ENCODE results near the gene C3orf20.
"Not testable (repeated sequence)": the region's sequence is repeated elsewhere in the genome, so short reads cannot be mapped to it uniquely, and the experiment has no call there.

C3orf20 gene

DNA sequence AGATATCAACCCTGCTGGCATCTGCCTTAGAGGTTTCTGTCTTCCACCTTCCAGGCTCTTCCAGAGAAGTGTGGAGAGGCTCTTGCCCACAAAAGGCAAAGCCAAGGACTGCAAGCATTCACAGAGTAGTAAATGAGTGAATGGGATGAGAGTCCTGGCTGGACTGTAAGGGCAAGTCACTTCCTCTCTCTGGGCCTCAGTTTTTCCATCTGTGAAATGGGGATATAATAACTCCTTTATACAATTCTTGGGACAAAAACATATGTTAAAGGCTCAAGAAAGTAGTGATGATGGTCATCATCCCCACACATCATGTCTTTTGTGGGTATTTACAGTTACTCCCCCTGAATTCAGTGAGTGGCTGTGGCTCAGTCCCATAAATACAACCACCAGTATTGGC, 133.1 kb downstream of the C3orf20 start:
- peaks cover 58% of the 10 kb centered on the region for H3K27me3 ChIP-seq (ENCODE audit: control insufficient read depth, insufficient read depth, low read length)
- no peak overlapping the region for H3K9ac ChIP-seq (ENCODE audit: low read length)
- no peak overlapping the region for H3K27ac ChIP-seq (ENCODE audit: low read depth, low read length)
- H3K4me3 ChIP-seq (ENCODE audit: low read depth, low read length): no peak overlapping the region
- H3K36me3 ChIP-seq (ENCODE audit: control insufficient read depth, insufficient read depth, low read length): no peaks in the 10 kb centered on the region
- no peaks in the 10 kb centered on the region for H3K9me3 ChIP-seq (ENCODE audit: control insufficient read depth, insufficient read depth, low read depth, low read length)
- peaks cover 19% of the 10 kb centered on the region; the same call in 1 of the 2 replicates for H3K4me1 ChIP-seq (ENCODE audit: control insufficient read depth, insufficient read depth, low read length)

DNA sequence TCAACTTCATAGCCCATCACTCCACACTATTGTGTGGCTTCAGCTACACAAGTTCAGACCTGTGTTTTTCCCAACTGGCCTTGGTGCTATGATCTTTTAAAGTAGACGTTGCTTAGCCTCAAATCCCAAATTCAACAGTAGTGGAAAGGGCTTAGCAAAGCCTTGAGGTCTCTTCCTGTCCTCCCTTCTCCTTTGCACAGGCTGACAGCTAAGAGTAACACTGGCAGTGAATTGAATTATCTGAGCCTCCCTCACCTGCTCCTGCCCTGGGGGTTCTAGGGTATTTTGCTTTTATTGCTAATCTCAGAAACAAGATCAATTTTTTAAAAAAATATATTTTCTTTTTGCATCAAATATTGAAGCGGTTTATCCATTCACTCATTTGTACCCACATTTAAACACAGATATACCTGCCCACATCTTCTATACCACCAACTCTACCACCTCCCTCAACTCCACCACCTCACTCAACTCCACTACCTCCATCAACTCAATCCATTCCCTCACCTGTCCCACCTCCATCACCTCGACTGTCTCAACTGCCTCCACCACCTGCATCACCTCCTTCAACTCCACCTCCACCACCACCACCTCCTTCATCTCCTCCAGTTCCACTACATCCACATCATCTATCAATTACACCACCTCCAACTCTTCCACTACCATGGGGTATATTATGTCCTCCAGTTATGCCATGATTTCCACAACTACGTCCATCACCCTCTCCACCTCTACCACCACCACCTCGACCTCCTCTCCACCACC, 133.7 kb downstream of the C3orf20 start:
- H3K27me3 ChIP-seq (ENCODE audit: control insufficient read depth, insufficient read depth, low read length): peaks cover 64% of the 10 kb centered on the region
- no peak overlapping the region for H3K4me3 ChIP-seq (ENCODE audit: low read depth, low read length)
- H3K4me1 ChIP-seq (ENCODE audit: control insufficient read depth, insufficient read depth, low read length): peaks cover 19% of the 10 kb centered on the region; the same call in 1 of the 2 replicates
- no peaks in the 10 kb centered on the region for H3K9me3 ChIP-seq (ENCODE audit: control insufficient read depth, insufficient read depth, low read depth, low read length)
- H3K9ac ChIP-seq (ENCODE audit: low read length): no peak overlapping the region
- H3K36me3 ChIP-seq (ENCODE audit: control insufficient read depth, insufficient read depth, low read length): no peaks in the 10 kb centered on the region
- no peak overlapping the region for H3K27ac ChIP-seq (ENCODE audit: low read depth, low read length)

DNA sequence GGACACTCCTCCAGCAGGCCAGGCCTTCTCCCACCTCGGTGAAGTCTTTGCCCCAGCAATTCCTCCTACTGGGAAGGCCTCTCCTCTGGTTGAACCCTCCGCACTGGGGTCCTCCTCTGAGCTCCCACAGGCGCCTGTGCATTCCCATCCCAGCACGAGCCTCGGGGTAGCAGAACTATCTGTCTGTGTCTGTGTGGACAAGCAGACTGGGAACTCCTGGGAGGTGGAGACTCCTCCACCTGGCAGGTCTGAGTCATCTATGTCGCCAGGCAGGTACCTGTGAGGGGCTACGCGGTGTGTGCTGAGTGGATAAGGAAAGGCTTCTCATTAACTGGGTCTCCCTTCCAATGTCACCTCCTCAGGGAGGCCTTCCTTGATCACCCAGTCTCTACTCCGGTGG, 134.7 kb downstream of the C3orf20 start:
- not testable (repeated sequence) for H3K27ac ChIP-seq (ENCODE audit: low read depth, low read length); H3K36me3 ChIP-seq (ENCODE audit: control insufficient read depth, insufficient read depth, low read length); H3K9me3 ChIP-seq (ENCODE audit: control insufficient read depth, insufficient read depth, low read depth, low read length); H3K9ac ChIP-seq (ENCODE audit: low read length)
- Histone ChIP-seq H3K27me3 (ENCODE audit: control insufficient read depth, insufficient read depth, low read length) (peaks cover 67% of the 10 kb centered on the region), H3K4me1 (ENCODE audit: control insufficient read depth, insufficient read depth, low read length) (peaks cover 22% of the 10 kb centered on the region; the same call in 1 of the 2 replicates), H3K4me3 (ENCODE audit: low read depth, low read length) (peak overlapping the region; percentile 65)

DNA sequence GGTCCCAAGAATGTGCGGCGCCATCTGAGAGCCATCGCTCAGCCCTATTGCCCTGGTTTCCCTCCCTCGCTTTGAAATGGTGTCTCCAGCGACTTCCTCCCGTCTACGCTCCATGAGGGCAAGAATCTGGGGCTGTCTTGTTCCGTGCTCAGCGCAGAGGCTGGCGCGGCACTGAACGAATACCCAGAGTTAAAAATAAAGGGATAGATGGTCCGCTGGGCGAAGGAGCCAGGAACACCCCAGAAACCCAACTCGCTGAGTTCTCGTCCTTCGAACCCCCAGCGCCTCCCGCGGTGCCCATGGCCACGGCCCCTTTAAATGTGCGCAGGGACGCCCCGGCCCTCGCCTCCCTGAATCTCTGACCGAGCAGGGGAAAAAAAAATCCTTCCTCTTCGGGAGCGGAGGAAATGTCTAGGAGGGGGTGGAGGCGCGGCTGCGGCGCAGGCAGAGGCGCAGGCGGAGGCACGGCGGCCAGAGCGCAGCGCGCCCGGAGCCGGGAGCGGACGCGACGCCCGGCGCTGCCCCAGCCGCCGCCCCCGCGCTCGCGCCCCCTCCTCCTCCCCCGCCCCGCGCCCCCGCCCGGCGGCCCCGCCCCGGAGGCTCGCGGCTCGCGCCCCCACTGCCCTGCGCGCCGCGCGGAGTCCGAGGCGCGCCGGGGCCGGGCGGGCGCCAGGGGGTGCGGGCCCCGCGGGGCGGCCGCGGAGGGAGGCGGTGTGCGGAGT, 135.3 kb downstream of the C3orf20 start:
- H3K4me3 ChIP-seq (ENCODE audit: low read depth, low read length): peak overlapping the region; percentile 74
- peaks cover 67% of the 10 kb centered on the region for H3K27me3 ChIP-seq (ENCODE audit: control insufficient read depth, insufficient read depth, low read length)
- H3K9me3 ChIP-seq (ENCODE audit: control insufficient read depth, insufficient read depth, low read depth, low read length): no peaks in the 10 kb centered on the region
- H3K36me3 ChIP-seq (ENCODE audit: control insufficient read depth, insufficient read depth, low read length): no peaks in the 10 kb centered on the region
- peaks cover 17% of the 10 kb centered on the region; the same call in 1 of the 2 replicates for H3K4me1 ChIP-seq (ENCODE audit: control insufficient read depth, insufficient read depth, low read length)
- H3K27ac ChIP-seq (ENCODE audit: low read depth, low read length): no peak overlapping the region
- H3K9ac ChIP-seq (ENCODE audit: low read length): peak overlapping the region; percentile 20

DNA sequence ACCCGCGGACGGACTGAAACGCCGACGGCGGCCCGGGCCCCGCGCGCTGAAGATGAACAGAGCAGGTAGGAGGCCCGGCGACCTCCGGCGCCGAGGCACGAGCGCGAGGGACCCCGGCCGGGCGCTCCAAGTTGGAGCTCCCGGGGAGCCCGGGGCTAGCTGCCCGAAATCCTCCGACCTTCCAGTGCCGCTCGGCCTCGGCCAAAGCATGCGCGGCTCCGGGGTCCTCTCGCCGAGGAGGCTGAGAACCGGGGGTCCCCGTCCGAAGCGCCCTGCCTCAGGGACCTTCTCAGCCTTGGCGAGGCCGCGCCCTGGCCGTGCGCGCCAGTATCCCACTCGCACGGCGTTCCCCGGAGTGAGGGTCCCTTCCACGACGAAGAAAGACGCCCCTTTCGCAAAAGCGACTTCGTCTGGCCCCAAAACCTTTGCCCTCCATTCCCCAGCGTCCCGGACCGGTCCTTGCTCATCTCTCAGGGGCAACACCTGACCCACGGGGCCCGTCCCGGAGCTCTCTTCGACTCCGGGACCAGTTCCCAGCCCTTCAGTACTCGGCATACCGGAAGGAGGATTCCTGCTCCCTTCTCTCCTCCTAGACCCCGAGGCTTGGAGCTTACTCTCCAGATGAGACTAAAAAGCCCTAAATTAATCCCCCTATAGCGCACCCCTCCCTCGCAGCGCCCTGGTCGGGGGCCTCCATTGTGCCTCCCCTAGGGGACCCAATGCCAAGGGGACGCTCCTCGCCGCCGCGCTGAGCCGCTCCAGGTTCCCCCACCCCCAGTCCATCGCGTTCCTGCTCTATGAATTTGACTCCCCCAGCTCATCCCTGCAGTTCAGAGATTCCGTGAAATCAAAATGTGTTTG, 136.1 kb downstream of the C3orf20 start:
- H3K9ac ChIP-seq (ENCODE audit: low read length): peak overlapping the region; percentile 50
- no peaks in the 10 kb centered on the region for H3K36me3 ChIP-seq (ENCODE audit: control insufficient read depth, insufficient read depth, low read length)
- H3K4me1 ChIP-seq (ENCODE audit: control insufficient read depth, insufficient read depth, low read length): peaks cover 17% of the 10 kb centered on the region; the same call in 1 of the 2 replicates
- H3K27ac ChIP-seq (ENCODE audit: low read depth, low read length): no peak overlapping the region
- peaks cover 67% of the 10 kb centered on the region for H3K27me3 ChIP-seq (ENCODE audit: control insufficient read depth, insufficient read depth, low read length)
- peak overlapping the region; percentile 74 for H3K4me3 ChIP-seq (ENCODE audit: low read depth, low read length)
- no peaks in the 10 kb centered on the region for H3K9me3 ChIP-seq (ENCODE audit: control insufficient read depth, insufficient read depth, low read depth, low read length)

DNA sequence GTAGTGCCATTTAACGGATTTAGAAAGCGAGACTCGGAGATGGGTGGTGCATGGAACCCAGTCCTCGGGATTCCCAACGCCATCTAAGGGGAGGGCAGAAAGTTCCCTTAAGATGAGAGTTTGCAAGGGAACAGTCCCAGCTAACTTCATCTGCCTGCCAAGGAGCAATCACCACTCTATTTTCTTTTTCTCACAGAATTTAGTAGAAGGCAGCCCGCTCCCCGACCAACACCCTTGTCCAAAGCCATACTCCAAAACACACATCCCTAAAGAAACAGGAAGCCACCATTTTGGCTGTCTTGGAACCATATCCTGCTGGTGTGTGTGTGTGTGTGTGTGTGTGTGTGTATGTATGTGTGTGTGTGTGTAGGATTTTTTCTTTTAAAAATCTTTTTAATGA, 136.7 kb downstream of the C3orf20 start:
- H3K27ac ChIP-seq (ENCODE audit: low read depth, low read length): no peak overlapping the region
- no peaks in the 10 kb centered on the region for H3K9me3 ChIP-seq (ENCODE audit: control insufficient read depth, insufficient read depth, low read depth, low read length)
- peaks cover 17% of the 10 kb centered on the region; the same call in 1 of the 2 replicates for H3K4me1 ChIP-seq (ENCODE audit: control insufficient read depth, insufficient read depth, low read length)
- H3K27me3 ChIP-seq (ENCODE audit: control insufficient read depth, insufficient read depth, low read length): peaks cover 67% of the 10 kb centered on the region
- H3K9ac ChIP-seq (ENCODE audit: low read length): no peak overlapping the region
- H3K4me3 ChIP-seq (ENCODE audit: low read depth, low read length): peak overlapping the region; percentile 74
- H3K36me3 ChIP-seq (ENCODE audit: control insufficient read depth, insufficient read depth, low read length): no peaks in the 10 kb centered on the region

DNA sequence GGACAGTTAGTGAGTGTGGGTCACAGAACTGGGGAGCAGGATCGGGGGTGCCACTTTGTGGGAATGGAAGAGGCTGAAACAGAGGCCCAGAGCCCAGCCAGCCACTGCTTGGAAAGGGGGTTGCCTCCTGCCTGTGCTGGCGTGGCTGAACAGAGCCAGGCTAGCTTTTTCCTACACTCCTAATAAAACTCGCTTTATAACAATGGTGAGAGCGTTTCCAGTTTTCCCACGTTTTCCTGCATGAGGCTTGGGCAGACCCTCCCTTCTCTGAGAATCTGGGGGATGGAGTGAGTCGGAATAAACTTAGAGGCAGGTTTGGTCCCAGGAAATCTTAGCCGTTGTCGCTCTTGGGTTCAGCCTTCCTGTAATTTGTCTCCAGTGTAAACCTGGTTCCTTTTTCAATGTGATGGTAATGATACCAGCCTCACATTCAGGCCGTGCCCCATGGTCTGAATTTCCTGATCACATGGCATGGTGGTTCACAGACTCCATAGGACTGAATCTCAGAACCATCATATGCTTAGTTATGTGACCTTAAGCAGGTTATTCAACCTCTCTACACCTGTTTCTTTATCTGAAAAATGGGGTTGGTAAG, 137.4 kb downstream of the C3orf20 start:
- H3K9ac ChIP-seq (ENCODE audit: low read length): no peak overlapping the region
- no peaks in the 10 kb centered on the region for H3K36me3 ChIP-seq (ENCODE audit: control insufficient read depth, insufficient read depth, low read length)
- peaks cover 17% of the 10 kb centered on the region; the same call in 1 of the 2 replicates for H3K4me1 ChIP-seq (ENCODE audit: control insufficient read depth, insufficient read depth, low read length)
- peaks cover 63% of the 10 kb centered on the region for H3K27me3 ChIP-seq (ENCODE audit: control insufficient read depth, insufficient read depth, low read length)
- no peaks in the 10 kb centered on the region for H3K9me3 ChIP-seq (ENCODE audit: control insufficient read depth, insufficient read depth, low read depth, low read length)
- peak overlapping the region; percentile 74; the same call in 1 of the 2 replicates for H3K4me3 ChIP-seq (ENCODE audit: low read depth, low read length)
- no peak overlapping the region for H3K27ac ChIP-seq (ENCODE audit: low read depth, low read length)

DNA sequence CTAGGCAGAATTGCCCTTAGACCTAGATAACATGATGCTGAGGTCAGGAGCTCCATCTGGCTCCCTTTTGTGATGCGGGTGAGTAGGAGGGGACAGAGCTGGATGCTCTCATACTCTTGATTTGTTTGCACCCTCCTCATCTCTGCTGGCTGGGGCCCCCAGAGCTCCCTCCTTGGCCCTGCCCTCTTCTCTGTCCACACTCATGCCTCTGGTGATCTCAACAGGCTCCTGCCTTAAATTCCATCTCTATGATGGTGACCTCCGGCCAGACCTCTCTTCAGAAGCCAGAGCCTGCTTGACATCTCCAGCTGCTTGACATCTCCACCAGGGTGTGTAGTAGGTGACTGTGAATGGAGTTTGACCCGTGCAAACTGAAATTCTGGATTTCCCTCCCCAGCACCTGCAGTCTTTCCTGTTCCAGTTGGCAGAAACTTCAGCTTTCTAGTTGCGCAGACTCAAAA, 139.5 kb downstream of the C3orf20 start:
- Histone ChIP-seq H3K9ac (ENCODE audit: low read length) (no peak overlapping the region), H3K4me1 (ENCODE audit: control insufficient read depth, insufficient read depth, low read length) (peaks cover 16% of the 10 kb centered on the region; the same call in 1 of the 2 replicates), H3K36me3 (ENCODE audit: control insufficient read depth, insufficient read depth, low read length) (no peaks in the 10 kb centered on the region), H3K4me3 (ENCODE audit: low read depth, low read length) (no peak overlapping the region), H3K9me3 (ENCODE audit: control insufficient read depth, insufficient read depth, low read depth, low read length) (no peaks in the 10 kb centered on the region), H3K27ac (ENCODE audit: low read depth, low read length) (no peak overlapping the region), H3K27me3 (ENCODE audit: control insufficient read depth, insufficient read depth, low read length) (peaks cover 42% of the 10 kb centered on the region)

DNA sequence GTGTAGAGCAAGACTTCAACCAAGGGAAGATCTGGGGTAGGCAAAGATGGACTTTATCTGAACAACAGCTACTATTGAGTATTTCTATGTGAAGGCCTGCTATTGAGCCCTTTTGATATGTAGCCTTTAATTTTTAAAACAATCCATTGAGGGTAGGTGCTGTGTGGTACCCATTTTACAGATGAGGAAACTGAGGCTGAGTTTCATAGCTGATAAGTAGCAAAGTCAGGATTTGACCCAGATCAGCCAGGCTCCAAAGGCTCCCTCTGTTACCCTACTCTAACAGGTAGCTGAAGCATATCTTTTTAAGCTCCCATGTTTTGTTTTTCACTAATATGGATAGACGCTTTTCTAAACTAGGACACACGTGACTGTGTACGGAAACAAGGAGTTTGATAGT, 141.4 kb downstream of the C3orf20 start:
- H3K9ac ChIP-seq (ENCODE audit: low read length): no peak overlapping the region
- H3K4me1 ChIP-seq (ENCODE audit: control insufficient read depth, insufficient read depth, low read length): peaks cover 12% of the 10 kb centered on the region; the same call in 1 of the 2 replicates
- H3K27ac ChIP-seq (ENCODE audit: low read depth, low read length): no peak overlapping the region
- H3K4me3 ChIP-seq (ENCODE audit: low read depth, low read length): no peak overlapping the region
- H3K36me3 ChIP-seq (ENCODE audit: control insufficient read depth, insufficient read depth, low read length): no peaks in the 10 kb centered on the region
- peaks cover 25% of the 10 kb centered on the region for H3K27me3 ChIP-seq (ENCODE audit: control insufficient read depth, insufficient read depth, low read length)
- no peaks in the 10 kb centered on the region for H3K9me3 ChIP-seq (ENCODE audit: control insufficient read depth, insufficient read depth, low read depth, low read length)

DNA sequence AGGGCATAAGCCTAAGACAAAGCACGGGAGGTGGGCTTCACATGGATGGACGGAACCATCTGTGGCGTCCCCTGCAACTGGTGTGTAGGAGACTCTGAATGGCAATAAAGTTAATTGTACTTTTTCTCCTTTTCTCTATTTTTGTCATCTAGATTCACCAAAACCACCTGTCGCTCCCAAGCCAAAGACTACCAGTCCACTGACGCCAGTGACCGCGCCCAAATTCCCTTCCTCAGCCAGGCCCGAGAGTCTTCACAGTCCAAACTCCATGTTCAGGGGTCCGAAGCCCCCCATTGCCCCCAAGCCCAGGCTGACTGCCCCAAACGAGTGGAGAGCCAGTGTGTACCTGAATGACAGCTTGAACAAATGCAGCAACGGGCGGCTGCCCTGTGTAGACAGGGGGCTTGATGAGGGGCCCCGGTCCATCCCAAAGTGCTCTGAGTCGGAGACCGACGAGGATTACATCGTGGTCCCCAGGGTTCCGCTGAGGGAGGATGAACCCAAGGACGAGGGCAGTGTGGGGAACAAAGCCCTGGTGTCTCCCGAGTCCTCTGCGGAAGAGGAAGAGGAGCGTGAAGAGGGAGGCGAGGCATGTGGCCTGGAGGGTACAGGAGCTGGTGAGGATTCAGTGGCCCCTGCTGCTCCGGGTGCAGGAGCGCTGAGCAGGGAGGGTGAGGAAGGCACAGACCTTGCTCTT, 144.0 kb downstream of the C3orf20 start, which contains the start of gene FGD5:
TSS of gene FGD5 (plus strand) at position 159 of the 697 bp plus-strand sequence. CDS start at position 269, 110 bp downstream.
- Histone ChIP-seq H3K36me3 (ENCODE audit: control insufficient read depth, insufficient read depth, low read length) (no peaks in the 10 kb centered on the region), H3K9ac (ENCODE audit: low read length) (no peak within 1 kb of the TSS), H3K4me3 (ENCODE audit: low read depth, low read length) (no peak within 1 kb of the TSS), H3K27ac (ENCODE audit: low read depth, low read length) (no peak within 1 kb of the TSS), H3K9me3 (ENCODE audit: control insufficient read depth, insufficient read depth, low read depth, low read length) (no peaks in the 10 kb centered on the region), H3K27me3 (ENCODE audit: control insufficient read depth, insufficient read depth, low read length) (peaks cover under 1% of the 10 kb centered on the region; the same call in 1 of the 2 replicates), H3K4me1 (ENCODE audit: control insufficient read depth, insufficient read depth, low read length) (peaks cover 18% of the 10 kb centered on the region)
